ENCODE results near the gene MRPL51. TPM values are rescaled to one million over a fixed set of nuclear protein-coding genes. Genes with fewer than 3 reads are reported as not detected.

Gene MRPL51
- total and polyA plus RNA-seq, 9 of the 15 experiments (the other 6 are each of a cell fraction or from before 2014, with no cell fraction given): 127 to 727 (median 208) TPM

- no peaks in the 10 kb centered on the region for H4K20me1 ChIP-seq (replicated peaks; ENCODE audit: control insufficient read depth, insufficient read depth, low read length)
- POLR2A ChIA-PET: interaction anchor here (0.9 to 1.8 kb wide), 5 partner anchors 8 to 133 kb away, joined by 3 to 4 read pairs (median 3); no protein-coding TSS in a partner anchor
- WGBS (ENCODE audit: insufficient coverage, low coverage, missing lambda C conversion rate): 61% methylated on average over 9 of the region's 14 CpGs
- BruUV-seq (replicated peaks): no TSS peak
- H3K4me3 ChIP-seq: no peak overlapping the region
- TF ChIP-seq DNMT1 (IDR thresholded peaks at IDR 0.05) (no peak), GABPB1 (CRISPR knock-in tag; IDR thresholded peaks at IDR 0.05) (no peak), HEY1 (CRISPR knock-in tag; IDR thresholded peaks at IDR 0.05; ENCODE audit: borderline replicate concordance) (no peak)
- H3K9me1 ChIP-seq (ENCODE audit: control insufficient read depth, insufficient read depth, low read length): no peaks in the 10 kb centered on the region
- DNase-seq (ENCODE audit: extremely low read depth in 1 of 4, low spot score in 3 of 4) (no peak), FAIRE-seq (no peak), ATAC-seq (no peak)
- intact Hi-C loops (cut with micrococcal nuclease): no loop called here
- no peak overlapping the region for H3K27ac ChIP-seq (ENCODE audit: extremely low read depth, low read depth, low read length)
- H3K36me3 ChIP-seq (ENCODE audit: control insufficient read depth, insufficient read depth, low read length): 0 out of 3 replicates have a peak, but pooled peaks cover 5% of the 10 kb centered on the region
- H3K9me3 ChIP-seq (replicated peaks; ENCODE audit: control insufficient read depth, insufficient read depth, low read depth, low read length): no peaks in the 10 kb centered on the region
- H3K4me2 ChIP-seq (ENCODE audit: insufficient read depth, low read length): no peak overlapping the region
- no peaks in the 10 kb centered on the region for H3K27me3 ChIP-seq (ENCODE audit: control insufficient read depth in 2 of 2, insufficient read depth in 2 of 2, low read length in 2 of 2)
- no peaks in the 10 kb centered on the region for H3K4me1 ChIP-seq (replicated peaks in 1 of 2; ENCODE audit: control insufficient read depth in 2 of 2, insufficient read depth in 2 of 2, low read length in 2 of 2)
- CTCF ChIA-PET (ENCODE audit: low intra/inter-chr PET ratio): no interaction called here
- H2AFZ ChIP-seq (ENCODE audit: low read depth, low read length): no peak overlapping the region
- in situ Hi-C loops (cut with MboI): loop anchor here (25.0 kb wide), 1 partner anchor 396 kb away; no protein-coding TSS in a partner anchor
- H3K9ac ChIP-seq (ENCODE audit: insufficient read depth in 1 of 2, low read depth in 2 of 2, low read length in 2 of 2): peak overlapping the region in 1 of 2 experiments; percentile 26; a peak in 1 of 4 replicates
- no peaks in the 10 kb centered on the region for H3K79me2 ChIP-seq (ENCODE audit: control insufficient read depth, insufficient read depth, low read length)
These were observed 34.6 kb downstream of the MRPL51 start for GRCh38 chr12:6458281-6459003.
